PFSK-1 (cell line): ENCODE data around the gene PRKAR1B.

Experiments used
- FOXP2 ChIP-seq: optimal IDR thresholded peaks from 2 replicates; pipeline ENCODE3; 2011; ENCODE audit warnings: borderline replicate concordance, control low read depth, inconsistent platforms; ENCODE audit not compliant: insufficient read depth; ENCODE audit errors: extremely low read length, extremely low read depth
- POLR2AphosphoS5 ChIP-seq: IDR thresholded peaks from 2 replicates; pipeline ENCODE4 v1.6.1; 2012; ENCODE audit warnings: low read depth, mild to moderate bottlenecking, control low read depth, low read length, moderate library complexity
- SIN3A ChIP-seq: IDR thresholded peaks from 2 replicates; pipeline ENCODE4 v1.6.1; 2012; ENCODE audit warnings: mild to moderate bottlenecking, low read length, moderate library complexity, borderline replicate concordance; ENCODE audit not compliant: insufficient read depth
- TAF1 ChIP-seq: IDR thresholded peaks from 2 replicates; pipeline ENCODE4 v1.6.1; 2012; ENCODE audit warnings: low read length, control low read depth, borderline replicate concordance; ENCODE audit not compliant: insufficient read depth
- TF ChIP-seq, protein P1 (sequence below), 2 experiments: IDR thresholded peaks; 2 replicates each; pipeline versions ENCODE4 v1.6.1 to v1.8.0; 2011 to 2012; ENCODE audit warnings: low read depth in 2 of 2, low read length in 2 of 2, control low read depth in 1 of 2, inconsistent platforms in 1 of 2, mild to moderate bottlenecking in 1 of 2, moderate library complexity in 1 of 2; ENCODE audit not compliant: insufficient read depth in 1 of 2

PRKAR1B gene

DNA sequence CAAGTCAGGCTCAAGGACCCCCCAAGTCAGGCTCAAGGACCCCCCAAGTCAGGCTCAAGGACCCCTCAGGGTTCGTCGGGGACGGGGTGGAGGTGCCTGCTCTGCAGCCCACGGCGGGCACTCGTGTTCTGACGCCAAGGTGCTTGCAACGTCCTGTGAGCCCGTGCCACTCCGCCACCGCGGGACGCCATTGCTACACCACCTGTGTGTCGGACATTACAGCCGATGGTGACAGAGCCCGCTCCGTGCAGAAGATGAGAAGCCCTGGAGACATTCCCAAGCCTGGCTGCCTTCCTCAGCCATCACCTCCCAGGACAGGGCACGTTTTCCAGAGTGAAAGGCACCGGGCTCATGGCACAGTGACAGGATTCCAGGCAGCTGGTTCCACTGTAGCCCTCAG lies 98.3 kb downstream of the PRKAR1B start:
- TF ChIP-seq POLR2AphosphoS5 (no peak), TAF1 (no peak), SIN3A (no peak), FOXP2 (no peak)
- TF ChIP-seq, protein P1, sequence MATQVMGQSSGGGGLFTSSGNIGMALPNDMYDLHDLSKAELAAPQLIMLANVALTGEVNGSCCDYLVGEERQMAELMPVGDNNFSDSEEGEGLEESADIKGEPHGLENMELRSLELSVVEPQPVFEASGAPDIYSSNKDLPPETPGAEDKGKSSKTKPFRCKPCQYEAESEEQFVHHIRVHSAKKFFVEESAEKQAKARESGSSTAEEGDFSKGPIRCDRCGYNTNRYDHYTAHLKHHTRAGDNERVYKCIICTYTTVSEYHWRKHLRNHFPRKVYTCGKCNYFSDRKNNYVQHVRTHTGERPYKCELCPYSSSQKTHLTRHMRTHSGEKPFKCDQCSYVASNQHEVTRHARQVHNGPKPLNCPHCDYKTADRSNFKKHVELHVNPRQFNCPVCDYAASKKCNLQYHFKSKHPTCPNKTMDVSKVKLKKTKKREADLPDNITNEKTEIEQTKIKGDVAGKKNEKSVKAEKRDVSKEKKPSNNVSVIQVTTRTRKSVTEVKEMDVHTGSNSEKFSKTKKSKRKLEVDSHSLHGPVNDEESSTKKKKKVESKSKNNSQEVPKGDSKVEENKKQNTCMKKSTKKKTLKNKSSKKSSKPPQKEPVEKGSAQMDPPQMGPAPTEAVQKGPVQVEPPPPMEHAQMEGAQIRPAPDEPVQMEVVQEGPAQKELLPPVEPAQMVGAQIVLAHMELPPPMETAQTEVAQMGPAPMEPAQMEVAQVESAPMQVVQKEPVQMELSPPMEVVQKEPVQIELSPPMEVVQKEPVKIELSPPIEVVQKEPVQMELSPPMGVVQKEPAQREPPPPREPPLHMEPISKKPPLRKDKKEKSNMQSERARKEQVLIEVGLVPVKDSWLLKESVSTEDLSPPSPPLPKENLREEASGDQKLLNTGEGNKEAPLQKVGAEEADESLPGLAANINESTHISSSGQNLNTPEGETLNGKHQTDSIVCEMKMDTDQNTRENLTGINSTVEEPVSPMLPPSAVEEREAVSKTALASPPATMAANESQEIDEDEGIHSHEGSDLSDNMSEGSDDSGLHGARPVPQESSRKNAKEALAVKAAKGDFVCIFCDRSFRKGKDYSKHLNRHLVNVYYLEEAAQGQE (IDR thresholded peaks at IDR 0.05; ENCODE audit: insufficient read depth in 1 of 2, low read depth in 2 of 2, low read length in 2 of 2), result no peak

DNA sequence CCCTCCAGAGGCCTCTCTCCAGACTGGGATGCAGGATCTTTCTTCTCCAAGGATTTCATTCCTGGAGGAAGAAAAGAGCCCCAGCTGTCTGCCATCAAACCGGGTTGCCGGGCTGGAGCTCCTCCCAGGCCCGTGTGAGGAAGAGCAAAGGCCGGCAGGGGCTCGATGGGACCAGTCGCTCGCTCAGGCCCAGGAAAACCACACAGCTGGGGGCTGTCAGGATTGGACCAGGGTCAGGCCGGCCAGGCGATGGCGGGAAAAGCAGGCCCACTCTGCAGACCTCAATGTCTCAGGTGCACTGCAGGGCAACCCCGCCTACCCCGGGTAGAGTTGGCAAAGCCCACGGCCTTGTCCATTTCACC lies 98.7 kb downstream of the PRKAR1B start:
- TF ChIP-seq, protein P1 (IDR thresholded peaks at IDR 0.05; ENCODE audit: insufficient read depth in 1 of 2, low read depth in 2 of 2, low read length in 2 of 2), result no peak
- TF ChIP-seq FOXP2 (no peak), SIN3A (no peak), POLR2AphosphoS5 (no peak), TAF1 (no peak)

DNA sequence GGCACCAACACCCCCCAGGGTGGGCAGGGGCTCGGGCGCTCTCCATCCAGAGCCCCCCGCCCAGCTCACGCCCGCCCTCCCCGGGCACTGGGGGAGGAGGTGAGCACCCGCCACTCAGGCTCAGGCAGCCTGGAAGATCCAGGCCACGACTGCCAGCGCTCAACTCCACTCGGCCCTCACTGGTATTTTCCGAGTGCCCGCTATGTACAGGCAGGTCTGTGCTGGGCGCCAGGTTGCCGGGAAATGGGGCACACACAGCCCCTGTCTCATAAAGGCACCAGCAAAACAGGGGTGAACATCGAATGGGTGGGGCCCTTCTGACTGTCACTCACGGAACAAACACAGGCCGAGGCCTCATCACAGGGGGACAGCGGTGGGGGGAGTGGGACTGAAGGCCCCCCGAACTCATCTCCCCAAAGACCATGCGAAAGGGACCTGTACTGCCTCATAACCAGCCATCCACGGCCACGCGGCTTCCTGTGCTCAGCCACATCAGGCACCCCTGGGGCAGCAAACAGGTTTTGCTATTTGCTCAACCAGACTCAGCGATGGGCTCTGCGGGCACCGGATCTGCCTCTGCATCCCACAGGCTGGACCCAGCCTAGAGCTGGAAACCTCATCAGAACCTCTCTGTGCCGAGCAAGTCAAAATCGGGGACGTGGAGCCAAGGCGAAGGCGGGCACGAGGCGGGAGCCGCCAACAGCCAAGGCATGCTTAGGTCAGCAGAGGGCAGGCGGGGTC lies 99.2 kb downstream of the PRKAR1B start:
- TF ChIP-seq FOXP2 (no peak), POLR2AphosphoS5 (no peak), SIN3A (no peak), TAF1 (no peak)
- TF ChIP-seq, protein P1 (IDR thresholded peaks at IDR 0.05; ENCODE audit: insufficient read depth in 1 of 2, low read depth in 2 of 2, low read length in 2 of 2), result no peak

DNA sequence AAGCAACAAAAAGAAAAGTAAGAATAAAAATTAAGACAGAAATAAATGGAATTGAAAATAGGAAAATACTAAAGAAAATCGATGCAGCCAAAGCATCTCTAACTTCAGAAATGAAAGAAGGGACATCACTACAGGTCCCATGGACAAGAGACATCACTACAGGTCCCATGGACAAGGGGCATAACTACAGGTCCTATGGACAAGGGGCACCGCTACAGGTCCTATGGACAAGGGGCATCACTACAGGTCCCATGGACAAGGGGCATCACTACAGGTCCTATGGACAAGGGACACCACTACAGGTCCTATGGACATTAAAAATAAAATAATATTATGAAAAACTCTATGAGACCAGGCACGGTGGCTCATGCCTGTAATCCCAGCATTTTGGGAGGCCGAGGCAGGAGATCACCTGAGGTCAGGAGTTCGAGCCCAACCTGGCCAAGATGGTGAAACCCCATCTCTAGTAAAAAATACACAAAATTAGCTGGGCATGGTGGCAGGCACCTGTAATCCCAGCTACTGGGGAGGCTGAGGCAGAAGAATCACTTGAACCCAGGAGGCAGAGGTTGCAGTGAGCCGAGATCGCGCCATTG lies 101.6 kb downstream of the PRKAR1B start:
- TF ChIP-seq POLR2AphosphoS5 (no peak), SIN3A (no peak), FOXP2 (no peak), TAF1 (no peak)
- TF ChIP-seq, protein P1 (IDR thresholded peaks at IDR 0.05; ENCODE audit: insufficient read depth in 1 of 2, low read depth in 2 of 2, low read length in 2 of 2), result no peak

DNA sequence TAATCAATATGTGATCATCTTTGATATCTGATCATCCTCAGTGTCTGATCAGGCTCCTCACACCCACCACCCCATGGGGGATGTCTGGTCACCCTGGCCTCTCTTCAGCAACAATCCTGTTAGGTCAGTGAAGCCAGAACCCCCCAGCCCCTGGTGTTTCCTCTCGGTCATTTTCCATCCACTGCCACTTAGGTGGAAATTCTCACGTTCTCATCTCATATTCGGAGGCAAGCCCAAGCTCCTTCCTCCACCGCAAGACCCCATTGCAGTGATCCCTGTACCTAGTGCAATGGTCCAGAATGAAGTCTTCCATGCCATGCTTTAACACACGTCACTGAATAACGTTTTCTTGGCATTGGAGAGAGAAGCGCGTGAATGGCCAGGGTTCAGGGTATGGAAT lies 103.6 kb downstream of the PRKAR1B start:
- TF ChIP-seq TAF1 (no peak), FOXP2 (no peak), POLR2AphosphoS5 (no peak), SIN3A (no peak)
- TF ChIP-seq, protein P1 (IDR thresholded peaks at IDR 0.05; ENCODE audit: insufficient read depth in 1 of 2, low read depth in 2 of 2, low read length in 2 of 2), result no peak
